Upper lobe of left lung (tissue), 6 donors: ENCODE measurements around the gene C10orf143. TPM values are rescaled to one million over a fixed set of nuclear protein-coding genes. Genes with fewer than 3 reads are reported as not detected.
A peak's percentile ranks its signal among the peaks of the same experiment; 100 is the strongest.

Experiments
- ATAC-seq, 2 donors: fragments of 200-7000 bp; cut with Tn5 transposase; one replicate each; pipeline ENCODE4 v1.9.1; 2022; ENCODE audit warnings: mild to moderate bottlenecking in 2 of 2, moderate library complexity in 2 of 2; ENCODE audit not compliant: low FRiP score in 2 of 2
- DNase-seq, 2 donors: peaks; one replicate each; pipeline ENCODE4 v3.0.0-alpha.2; 2019 to 2020
- H3K27ac ChIP-seq, 4 donors: fragments of 200-600 bp; sonication (generic); one replicate each; pipeline ENCODE4 v1.5.1; 2016 to 2019
- H3K27me3 ChIP-seq, 4 donors: fragments of 200-600 bp; sonication (generic); one replicate each; pipeline ENCODE4 v1.5.1; 2017 to 2019
- H3K36me3 ChIP-seq, 4 donors: fragments of 200-600 bp; sonication (generic); one replicate each; pipeline ENCODE4 v1.5.1; 2016 to 2019
- H3K4me1 ChIP-seq, 4 donors: fragments of 200-600 bp; sonication (generic); one replicate each; pipeline ENCODE4 v1.5.1; 2018 to 2019
- H3K4me3 ChIP-seq, 4 donors: fragments of 200-600 bp; sonication (generic); one replicate each; pipeline ENCODE4 v1.5.1; 2017 to 2019; ENCODE audit warnings: mild to moderate bottlenecking in 2 of 4, moderate library complexity in 1 of 4
- H3K9me3 ChIP-seq, 4 donors: fragments of 200-600 bp; sonication (generic); one replicate each; pipeline ENCODE4 v1.5.1; 2018 to 2019
- CTCF ChIP-seq, 6 experiments: fragments of 450-650 bp in 4 of 6; fragments of 200-600 bp in 2 of 6; sonication (generic) in 2 of 6; IDR thresholded peaks; one replicate each; pipeline ENCODE4 v1.5.1; 2016 to 2019; ENCODE audit warnings: antibody characterized with exemption in 6 of 6
- EP300 ChIP-seq, 4 donors: sonication (generic); formaldehyde crosslinking; IDR thresholded peaks; one replicate each; pipeline ENCODE4 v1.5.1; 2017; ENCODE audit warnings: antibody characterized with exemption in 4 of 4, control low read depth in 2 of 4
- POLR2A ChIP-seq, 4 donors: fragments of 450-650 bp; IDR thresholded peaks; one replicate each; pipeline ENCODE4 v1.5.1; 2016 to 2017; ENCODE audit warnings: antibody characterized with exemption in 4 of 4, mild to moderate bottlenecking in 2 of 4
- POLR2AphosphoS5 ChIP-seq, 2 donors: sonication (generic); formaldehyde crosslinking; IDR thresholded peaks; one replicate each; pipeline ENCODE4 v1.5.1; 2017; ENCODE audit warnings: antibody characterized with exemption in 2 of 2
- WGBS, 2 donors: methylation state at CpG; one replicate each; pipeline ENCODE4 v1.1.5; 2017 to 2018; 5-methylcytosine and 5-hydroxymethylcytosine counted together
- total RNA-seq, 6 donors: library from RNA; depleted of rRNA in 4 of 6; stranded (reverse); fragments of >200 nt in 4 of 6; gene quantifications; one replicate each; pipeline versions ENCODE4 v1.1.0 to v1.2.1, GENCODE V29; 2016 to 2021
- donor health status: DM: no; HTN: no; CAD: no; lungs with moderate emphysema.
- donor health status: DM: no; HTN: yes; CAD: no; lungs with severe emphysema.

The C10orf143 gene
- total RNA-seq, 6 donors from 2014 or later: 0.55 to 6.0 (median 4.4) TPM; not detected in 1

DNA sequence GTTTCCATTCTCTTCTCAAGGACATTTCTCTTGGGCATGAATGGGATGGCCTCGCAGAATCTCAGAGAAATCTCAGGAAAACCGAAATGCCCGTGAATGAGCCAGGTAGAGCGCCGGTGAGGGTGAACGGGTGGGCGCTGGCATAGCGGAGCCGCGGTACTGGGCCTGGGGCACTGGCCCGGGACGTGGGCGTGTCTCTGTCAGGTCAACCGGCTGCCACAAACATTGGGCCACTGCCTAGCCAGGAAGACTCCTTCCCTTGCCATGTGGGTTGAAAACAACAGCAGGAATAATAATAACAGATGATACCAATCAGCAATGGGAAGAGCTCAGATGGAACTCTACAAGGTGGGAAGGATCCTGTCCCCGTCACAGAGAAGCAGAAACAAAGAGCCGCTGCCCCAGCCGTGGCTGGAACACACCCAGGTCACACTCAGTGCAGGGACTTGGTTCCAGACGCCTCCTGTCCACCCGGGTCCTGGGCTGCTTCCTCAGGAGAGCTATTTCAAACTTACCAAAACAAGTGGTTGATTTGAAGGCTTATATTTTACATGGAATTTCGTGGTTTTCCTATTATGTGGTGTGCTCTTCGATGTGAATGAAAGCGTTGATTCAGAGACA lies 95.4 kb downstream of the C10orf143 start:
- Histone ChIP-seq H3K4me1 (peaks cover 0 to 5% (median 1%) of the 10 kb centered on the region in 4 donors), H3K27me3 (no peaks in the 10 kb centered on the region), H3K36me3 (no peaks in the 10 kb centered on the region), H3K4me3 (no peak overlapping the region), H3K9me3 (no peaks in the 10 kb centered on the region), H3K27ac (no peak overlapping the region)
- TF ChIP-seq EP300 (IDR thresholded peaks at IDR 0.05) (no peak), POLR2A (IDR thresholded peaks at IDR 0.05) (no peak), POLR2AphosphoS5 (IDR thresholded peaks at IDR 0.05) (no peak), CTCF (IDR thresholded peaks at IDR 0.05) (no peak)
- DNase-seq (peak in 1 of 2 donors; percentile 15), ATAC-seq (no peak)
- WGBS, 2 donors: 86 to 88% methylated on average over 21 of the region's 22 CpGs

DNA sequence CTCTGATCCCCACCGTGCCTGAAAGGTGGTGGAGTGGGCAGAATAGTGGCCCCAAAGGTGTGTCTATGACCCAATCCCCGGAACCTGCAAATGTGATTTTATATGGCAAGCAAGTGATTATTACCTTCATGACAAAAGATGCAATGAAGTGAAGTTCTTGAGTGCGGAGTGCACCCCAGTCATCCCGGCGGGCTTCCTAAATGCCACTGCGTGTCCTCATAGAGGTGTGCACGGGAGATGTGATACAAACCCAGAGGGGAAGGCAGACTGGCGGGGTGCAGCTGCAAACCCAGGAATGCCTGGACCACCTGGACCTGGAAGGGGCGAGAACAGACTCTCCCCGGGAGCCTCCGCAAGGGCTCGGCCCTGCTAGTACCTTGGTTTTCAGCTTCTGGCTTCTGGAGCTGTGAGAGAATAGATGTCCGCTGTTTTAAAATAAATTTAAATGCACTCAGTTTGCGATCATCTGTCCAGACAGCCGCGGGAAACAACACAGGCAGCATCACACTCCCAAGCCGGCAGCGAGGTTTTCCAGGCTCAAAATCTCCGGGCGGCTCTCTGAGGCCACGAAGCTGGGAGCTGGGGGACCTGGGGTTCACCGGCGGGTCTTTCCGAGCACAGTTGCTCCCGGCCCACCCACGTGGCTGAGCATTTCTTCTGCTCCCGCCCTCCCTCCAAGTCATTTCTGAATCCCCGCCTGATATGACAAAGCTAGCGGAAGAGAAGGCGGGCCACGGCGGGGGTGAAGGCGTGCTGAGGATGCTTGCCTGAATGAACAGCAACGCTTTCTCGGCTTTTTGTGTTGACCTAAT lies 96.2 kb downstream of the C10orf143 start:
- H3K4me1 ChIP-seq: peaks cover 0 to 5% (median 1%) of the 10 kb centered on the region in 4 donors
- WGBS, 2 donors: 78 to 84% methylated on average over 35 of the region's 35 CpGs
- no peaks in the 10 kb centered on the region for H3K27me3 ChIP-seq
- no peak overlapping the region for H3K27ac ChIP-seq
- H3K36me3 ChIP-seq: no peaks in the 10 kb centered on the region
- no peaks in the 10 kb centered on the region for H3K9me3 ChIP-seq
- no peak overlapping the region for H3K4me3 ChIP-seq
- DNase-seq: peak in 1 of 2 donors; percentile 12
- TF ChIP-seq POLR2AphosphoS5 (IDR thresholded peaks at IDR 0.05): no peak
- TF ChIP-seq EP300 (IDR thresholded peaks at IDR 0.05): no peak
- TF ChIP-seq CTCF (IDR thresholded peaks at IDR 0.05): no peak
- no peak for ATAC-seq

Other genes starting within 250 kb of the C10orf143 start
- gene EBF3, start 146.6 kb downstream of the C10orf143 start, total RNA-seq: under 1 TPM in 2 of 6 donors, not detected in 4; 0.06 to 0.51 TPM
- 10 to 100 TPM; 21.8 to 64.2 (median 45.7) TPM for gene GLRX3, start 25.6 kb upstream of the C10orf143 start, total RNA-seq